Embryonic facial prominence (tissue), 1 donor: ENCODE data around the gene ACP4.

Source experiments
- DNase-seq: peaks from one replicate; pipeline ENCODE4 v3.0.0-alpha.2; 2016; ENCODE audit errors: extremely low spot score

Gene ACP4

GRCh38 chr19:50823389-50824042, 33.3 kb downstream of the ACP4 start, which contains the start of gene KLK1:
KLK1 (minus strand) TSS chr19:50823787; CDS start chr19:50823748, 39 bp downstream.
- no peak for DNase-seq

- DNase-seq, result no peak
Observed at GRCh38 chr19:50826492-50827240, 36.5 kb downstream of the ACP4 start.

- DNase-seq, result no peak
Observed at GRCh38 chr19:50827476-50827875, 37.3 kb downstream of the ACP4 start.

- DNase-seq, result no peak
Observed at GRCh38 chr19:50829801-50830200, 39.6 kb downstream of the ACP4 start.

GRCh38 chr19:50830266-50831025, 40.2 kb downstream of the ACP4 start:
- DNase-seq, result no peak

- no peak for DNase-seq
Observed at GRCh38 chr19:50831026-50831396, 40.8 kb downstream of the ACP4 start.

- DNase-seq, result no peak
Observed at GRCh38 chr19:50832666-50833065, 42.5 kb downstream of the ACP4 start.

GRCh38 chr19:50833117-50833801, 43.0 kb downstream of the ACP4 start, which contains the start of gene KLK15:
KLK15 (minus strand) TSS chr19:50833574; CDS start chr19:50831492, 2,082 bp downstream.
- no peak for DNase-seq

- no peak for DNase-seq
Observed at GRCh38 chr19:50833802-50834167, 43.6 kb downstream of the ACP4 start.

GRCh38 chr19:50835103-50835784, 45.0 kb downstream of the ACP4 start:
- DNase-seq, result no peak

- no peak for DNase-seq
Observed at GRCh38 chr19:50835785-50836542, 45.7 kb downstream of the ACP4 start.

- no peak for DNase-seq
Observed at GRCh38 chr19:50836543-50837195, 46.5 kb downstream of the ACP4 start.

GRCh38 chr19:50837300-50837699, 47.1 kb downstream of the ACP4 start:
- DNase-seq, result no peak

GRCh38 chr19:50838239-50838638, 48.0 kb downstream of the ACP4 start:
- no peak for DNase-seq

GRCh38 chr19:50839712-50840655, 49.8 kb downstream of the ACP4 start:
- no peak for DNase-seq

- DNase-seq, result no peak
Observed at GRCh38 chr19:50842130-50842529, 51.9 kb downstream of the ACP4 start.

- no peak for DNase-seq
Observed at GRCh38 chr19:50843205-50843604, 53.0 kb downstream of the ACP4 start.

GRCh38 chr19:50843701-50844221, 53.5 kb downstream of the ACP4 start:
- DNase-seq, result no peak
